ENCODE results near the gene TMEM44. TPM values are rescaled to one million over a fixed set of nuclear protein-coding genes. Genes with fewer than 3 reads are reported as not detected.

Gene TMEM44
- total RNA-seq, 1 experiment from 2014 or later, result 70.1 TPM

GRCh38 chr3:194570235-194570634 is 63.0 kb downstream of the TMEM44 start:
- Histone ChIP-seq H3K4me3 (ENCODE audit: low read depth in 2 of 2, low read length in 2 of 2) (no peak overlapping the region), H3K4me1 (ENCODE audit: control insufficient read depth, insufficient read depth, low read length) (peaks cover 21% of the 10 kb centered on the region), H3K27me3 (ENCODE audit: control insufficient read depth, insufficient read depth, low read length) (no peaks in the 10 kb centered on the region), H3K36me3 (ENCODE audit: control insufficient read depth, insufficient read depth, low read length) (no peaks in the 10 kb centered on the region), H3K9me3 (ENCODE audit: control insufficient read depth, insufficient read depth, low read depth, low read length) (no peaks in the 10 kb centered on the region), H3K27ac (ENCODE audit: low read length) (peak overlapping the region; percentile 35; the same call in 1 of the 2 replicates)
- no peak for DNase-seq (ENCODE audit: low read depth, low spot score)
- CTCF ChIA-PET, result no interaction called here
- no TSS peak for BruUV-seq (replicated peaks)
- in situ Hi-C loops (cut with HindIII; ENCODE audit: low pct_unique_long_range_greater_than_20kb, low sequenced_read_pairs) (no loop called here), intact Hi-C loops (cut with micrococcal nuclease; ENCODE audit: unreplicated experiment) (no loop called here)
- TF ChIP-seq TCF7L2 (IDR thresholded peaks at IDR 0.05; ENCODE audit: low read depth, low read length) (no peak), POLR2AphosphoS5 (IDR thresholded peaks at IDR 0.05; ENCODE audit: low read depth, low read length) (no peak), REST (IDR thresholded peaks at IDR 0.05; ENCODE audit: insufficient read depth in 1 of 2, low read depth in 2 of 2, low read length in 1 of 2) (no peak), CTCF (IDR thresholded peaks at IDR 0.05) (no peak), SIN3A (IDR thresholded peaks at IDR 0.05; ENCODE audit: borderline replicate concordance, insufficient read depth, low read depth, low read length) (no peak)
- POLR2A ChIA-PET, result no interaction called here
- no peak for ATAC-seq

GRCh38 chr3:194569252-194569651 is 64.0 kb downstream of the TMEM44 start:
- H3K27me3 ChIP-seq (ENCODE audit: control insufficient read depth, insufficient read depth, low read length), result no peaks in the 10 kb centered on the region
- intact Hi-C loops (cut with micrococcal nuclease; ENCODE audit: unreplicated experiment) (no loop called here), in situ Hi-C loops (cut with HindIII; ENCODE audit: low pct_unique_long_range_greater_than_20kb, low sequenced_read_pairs) (no loop called here)
- ATAC-seq (no peak), DNase-seq (ENCODE audit: low read depth, low spot score) (no peak)
- TF ChIP-seq CTCF (IDR thresholded peaks at IDR 0.05), result no peak
- TF ChIP-seq SIN3A (IDR thresholded peaks at IDR 0.05; ENCODE audit: borderline replicate concordance, insufficient read depth, low read depth, low read length), result no peak
- TF ChIP-seq TCF7L2 (IDR thresholded peaks at IDR 0.05; ENCODE audit: low read depth, low read length), result no peak
- no peak for TF ChIP-seq REST (IDR thresholded peaks at IDR 0.05; ENCODE audit: insufficient read depth in 1 of 2, low read depth in 2 of 2, low read length in 1 of 2)
- no peak for TF ChIP-seq POLR2AphosphoS5 (IDR thresholded peaks at IDR 0.05; ENCODE audit: low read depth, low read length)
- no TSS peak for BruUV-seq (replicated peaks)
- H3K4me3 ChIP-seq (ENCODE audit: low read depth in 2 of 2, low read length in 2 of 2), result no peak overlapping the region
- H3K4me1 ChIP-seq (ENCODE audit: control insufficient read depth, insufficient read depth, low read length), result peaks cover 14% of the 10 kb centered on the region
- ChIA-PET CTCF (no interaction called here), POLR2A (interaction anchor here (0.6 kb wide), 1 partner anchor 100 kb away, joined by 5 read pairs; no protein-coding TSS in a partner anchor)
- H3K27ac ChIP-seq (ENCODE audit: low read length), result no peak overlapping the region
- H3K9me3 ChIP-seq (ENCODE audit: control insufficient read depth, insufficient read depth, low read depth, low read length), result no peaks in the 10 kb centered on the region
- no peaks in the 10 kb centered on the region for H3K36me3 ChIP-seq (ENCODE audit: control insufficient read depth, insufficient read depth, low read length)
